Activated CD4-positive, alpha-beta T cell treated with anti-CD3 and anti-CD28 coated beads for 36 hours (primary cell): ENCODE data around the gene SAP25. TPM values are rescaled to one million over a fixed set of nuclear protein-coding genes. Genes with fewer than 3 reads are reported as not detected.
"Not testable (repeated sequence)": the region's sequence is repeated elsewhere in the genome, so short reads cannot be mapped to it uniquely, and the experiment has no call there.

Source experiments
- ATAC-seq: fragments of 200-7000 bp; cut with Tn5 transposase; one replicate; pipeline ENCODE4 v1.10.0; 2021; ENCODE audit warnings: mild to moderate bottlenecking, moderate library complexity
- CTCF ChIA-PET: fragments of 350-600 bp; sonication (Branson Sonifier 250); formaldehyde crosslinking; loops from one replicate; lab custom pipeline; 2021; ENCODE audit warnings: antibody characterized with exemption; lab: Charles Lee
- POLR2A ChIA-PET: fragments of 350-600 bp; sonication (Branson Sonifier 250); formaldehyde crosslinking; loops from one replicate; lab custom pipeline; 2021; ENCODE audit warnings: antibody characterized with exemption, inconsistent platforms; lab: Charles Lee
- DNase-seq: peaks from one replicate; pipeline ENCODE4 v3.0.0-alpha.2; 2020
- H3K27ac Mint-ChIP-seq: one replicate; pipeline ENCODE4 v1.8.0; 2021; ENCODE audit warnings: mixed read lengths
- H3K27me3 Mint-ChIP-seq: one replicate; pipeline ENCODE4 v1.8.0; 2021; ENCODE audit warnings: mixed read lengths
- H3K36me3 Mint-ChIP-seq: one replicate; pipeline ENCODE4 v1.8.0; 2021; ENCODE audit warnings: low read depth, mixed read lengths
- H3K4me1 Mint-ChIP-seq: one replicate; pipeline ENCODE4 v1.8.0; 2021; ENCODE audit warnings: mixed read lengths
- H3K4me3 Mint-ChIP-seq: one replicate; pipeline ENCODE4 v1.8.0; 2021; ENCODE audit warnings: mild to moderate bottlenecking, moderate library complexity, mixed read lengths
- H3K9me3 Mint-ChIP-seq: one replicate; pipeline ENCODE4 v1.8.0; 2021; ENCODE audit warnings: low read depth, mixed read lengths
- intact Hi-C, 2 experiments: fragments of 100-400 bp; cut with DNase I in 1 of 2; cut with micrococcal nuclease in 1 of 2; formaldehyde crosslinking; loops; one replicate each; pipeline versions ENCODE4 v1.14.2 to v1.15.1; 2022 to 2024; cut with DNase I, micrococcal nuclease
- total RNA-seq, 2 experiments: library from RNA; stranded (reverse); gene quantifications; one replicate each; pipeline ENCODE4 v1.2.3, GENCODE V29; 2021

Gene SAP25
- total RNA-seq, 2 experiments from 2014 or later: 9.9 to 13.1 TPM

- DNase-seq, H3K9me3 Mint-ChIP-seq, H3K27ac Mint-ChIP-seq, H3K27me3 Mint-ChIP-seq, POLR2A ChIA-PET, ATAC-seq, H3K4me3 Mint-ChIP-seq, intact Hi-C loops: not testable (repeated sequence)
- H3K4me1 Mint-ChIP-seq: peaks cover 21% of the 10 kb centered on the region
- peaks cover 13% of the 10 kb centered on the region for H3K36me3 Mint-ChIP-seq
- CTCF ChIA-PET: interaction anchor here (0.6 to 1.5 kb wide), 2 partner anchors 9 to 22 kb away, joined by 3 to 4 read pairs; no protein-coding TSS in a partner anchor
Observed at GRCh38 chr7:100536695-100537094, 37.0 kb downstream of the SAP25 start.

DNA sequence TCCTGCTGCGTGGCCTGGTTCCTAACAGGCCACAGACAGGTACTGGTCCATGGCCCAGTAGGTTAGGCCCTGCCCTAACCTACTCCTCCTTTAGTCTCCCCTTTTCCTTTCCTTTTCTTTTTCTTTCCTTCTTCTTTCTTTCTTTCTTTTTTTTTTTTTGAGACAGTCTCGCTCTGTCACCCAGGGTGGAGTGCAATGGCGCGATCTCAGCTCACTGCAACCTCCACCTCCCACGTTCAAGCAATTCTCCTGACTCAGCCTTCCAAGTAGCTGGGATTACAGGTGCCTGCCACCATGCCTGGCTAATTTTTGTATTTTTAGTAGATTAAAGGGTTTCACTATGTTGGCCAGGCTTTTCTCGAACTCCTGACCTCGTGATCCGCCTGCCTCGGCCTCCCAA lies 37.7 kb downstream of the SAP25 start:
- H3K9me3 Mint-ChIP-seq, DNase-seq, POLR2A ChIA-PET, ATAC-seq, intact Hi-C loops, H3K27me3 Mint-ChIP-seq, H3K36me3 Mint-ChIP-seq, H3K27ac Mint-ChIP-seq, H3K4me3 Mint-ChIP-seq: not testable (repeated sequence)
- CTCF ChIA-PET: interaction anchor here (0.6 to 1.5 kb wide), 3 partner anchors 8 to 48 kb away, joined by 3 to 4 read pairs (median 3); no protein-coding TSS in a partner anchor
- peaks cover 14% of the 10 kb centered on the region for H3K4me1 Mint-ChIP-seq

DNA sequence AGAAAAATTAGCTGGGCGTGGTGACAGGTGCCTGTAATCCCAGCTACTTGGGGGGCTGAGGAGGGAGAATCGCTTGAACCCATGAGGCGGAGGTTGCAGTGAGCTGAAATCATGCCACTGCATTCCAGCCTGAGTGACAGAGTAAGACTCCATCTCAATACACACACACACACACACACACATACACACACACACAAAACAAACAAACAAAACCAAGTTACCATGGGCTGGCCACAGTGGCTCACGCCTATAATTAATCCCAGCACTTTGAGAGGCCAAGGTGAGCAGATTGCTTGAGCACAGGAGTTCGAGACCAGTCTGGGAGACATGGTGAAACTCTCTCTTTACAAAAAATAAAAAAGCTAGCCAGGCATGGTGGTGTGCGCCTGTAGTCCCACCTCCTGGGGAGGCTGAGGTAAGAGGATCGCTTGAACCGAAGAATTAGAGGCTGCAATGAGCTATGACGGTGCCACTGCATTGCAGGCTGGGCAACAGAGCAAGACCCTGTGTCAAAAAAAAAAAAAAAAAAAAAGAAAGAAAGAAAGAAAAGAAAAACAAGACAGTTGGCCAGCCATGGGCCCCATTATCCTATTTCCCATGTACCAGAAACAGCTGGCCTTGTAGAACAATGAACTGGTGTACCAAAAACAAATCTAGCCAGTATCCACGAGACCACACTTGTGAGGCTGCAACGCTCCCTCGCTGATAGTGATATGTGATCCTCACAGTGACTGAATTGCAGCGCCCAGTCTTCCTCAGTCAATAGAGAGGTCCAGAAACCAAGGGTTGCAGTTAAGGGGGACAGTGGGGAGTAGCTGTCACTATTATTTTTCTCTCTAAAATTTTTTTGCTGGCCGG lies 41.3 kb downstream of the SAP25 start:
- peaks cover 8% of the 10 kb centered on the region for H3K4me1 Mint-ChIP-seq
- DNase-seq (no peak), ATAC-seq (no peak)
- no peak overlapping the region for H3K4me3 Mint-ChIP-seq
- no peaks in the 10 kb centered on the region for H3K9me3 Mint-ChIP-seq
- intact Hi-C loops: no loop called here
- ChIA-PET POLR2A (no interaction called here), CTCF (interaction anchor here (0.7 to 1.3 kb wide), 3 partner anchors 50 to 94 kb away, joined by 3 to 7 read pairs (median 3); no protein-coding TSS in a partner anchor)
- no peak overlapping the region for H3K27ac Mint-ChIP-seq
- H3K36me3 Mint-ChIP-seq: no peaks in the 10 kb centered on the region
- no peaks in the 10 kb centered on the region for H3K27me3 Mint-ChIP-seq

DNA sequence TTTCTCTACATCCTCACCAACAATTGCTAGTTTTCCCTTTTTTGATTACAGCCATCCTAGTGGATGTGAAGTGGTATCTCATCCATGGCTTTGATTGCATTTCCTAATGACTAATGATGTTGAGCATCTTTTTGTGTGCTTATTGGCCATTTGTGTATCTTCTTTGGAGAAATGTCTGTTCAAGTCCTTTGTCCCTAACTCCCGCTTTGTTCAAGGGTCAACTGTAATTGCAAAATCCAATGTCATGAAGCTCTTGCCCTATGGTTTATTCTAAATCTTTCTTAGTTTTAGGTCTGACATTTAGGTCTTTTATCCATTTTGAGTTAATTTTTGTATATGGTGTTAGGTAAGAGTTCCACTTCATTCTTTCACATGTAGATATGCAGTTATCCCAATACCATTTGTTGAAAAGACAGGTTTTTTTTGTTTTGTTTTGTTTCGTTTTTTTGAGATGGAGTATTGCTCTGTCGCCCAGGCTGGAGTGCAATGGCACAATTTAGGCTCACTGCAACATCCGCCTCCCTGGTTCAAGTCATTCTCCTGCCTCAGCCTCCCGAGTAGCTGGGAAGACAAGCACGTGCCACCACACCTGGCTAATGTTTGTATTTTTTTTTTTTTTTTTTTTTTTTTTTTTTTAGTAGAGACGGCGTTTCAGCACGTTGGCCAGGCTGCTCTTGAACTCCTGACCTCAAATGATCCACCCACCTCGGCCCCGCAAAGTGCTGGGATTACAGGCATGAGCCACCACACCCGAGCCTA lies 45.4 kb downstream of the SAP25 start:
- ATAC-seq, DNase-seq, H3K27ac Mint-ChIP-seq, H3K36me3 Mint-ChIP-seq, intact Hi-C loops, H3K9me3 Mint-ChIP-seq, H3K27me3 Mint-ChIP-seq, H3K4me3 Mint-ChIP-seq: not testable (repeated sequence)
- H3K4me1 Mint-ChIP-seq: peaks cover 15% of the 10 kb centered on the region
- ChIA-PET POLR2A (interaction anchor here (1.0 to 1.3 kb wide), 2 partner anchors 9 to 17 kb away, joined by 3 read pairs; no protein-coding TSS in a partner anchor), CTCF (interaction anchor here (0.6 to 1.6 kb wide), 8 partner anchors 8 to 423 kb away, joined by 3 to 6 read pairs (median 3); partner anchors contain the start of gene ZCWPW1)

GRCh38 chr7:100523192-100523591 lies 50.5 kb downstream of the SAP25 start:
- H3K9me3 Mint-ChIP-seq, POLR2A ChIA-PET: not testable (repeated sequence)

More at GRCh38 chr7:100523192-100523591, 50.5 kb downstream of the SAP25 start:
- H3K4me3 Mint-ChIP-seq, H3K36me3 Mint-ChIP-seq, DNase-seq, intact Hi-C loops, CTCF ChIA-PET, H3K27ac Mint-ChIP-seq, ATAC-seq, H3K27me3 Mint-ChIP-seq: not testable (repeated sequence)
- H3K4me1 Mint-ChIP-seq: peaks cover 15% of the 10 kb centered on the region

Other genes with a start within 250 kb of the SAP25 start
- gene PILRB, start 215.8 kb downstream of the SAP25 start, total RNA-seq: 10 to 100 TPM; 30.5 to 37.5 TPM
- under 1 TPM; 0.80 to 0.90 TPM for gene PILRA, start 200.4 kb downstream of the SAP25 start, total RNA-seq
- 1 to 10 TPM; 3.0 to 3.4 TPM for gene ZCWPW1, start 145.2 kb downstream of the SAP25 start, total RNA-seq
- gene MEPCE, start 144.1 kb downstream of the SAP25 start, total RNA-seq: 10 to 100 TPM; 44.4 to 45.9 TPM
- gene PPP1R35, start 137.4 kb downstream of the SAP25 start, total RNA-seq: 10 to 100 TPM; 48.7 to 60.3 TPM
- 1 to 10 TPM; 3.5 to 4.2 TPM for gene SPACDR, start 109.6 kb downstream of the SAP25 start, total RNA-seq
- gene TSC22D4, start 94.7 kb downstream of the SAP25 start, total RNA-seq: 10 to 100 TPM; 78.5 to 85.7 TPM
- under 1 TPM; 0.21 to 0.56 TPM for gene NYAP1, start 90.0 kb downstream of the SAP25 start, total RNA-seq
- gene AGFG2, start 34.7 kb downstream of the SAP25 start, total RNA-seq: 10 to 100 TPM; 49.3 to 49.4 TPM
- 10 to 100 TPM; 70.3 to 71.7 TPM for gene LRCH4, start 12.2 kb upstream of the SAP25 start, total RNA-seq
- gene FBXO24, start 12.4 kb upstream of the SAP25 start, total RNA-seq: 1 to 10 TPM; 1.4 to 2.1 TPM
- 1 to 10 TPM; 7.6 to 8.9 TPM for gene PCOLCE, start 28.5 kb upstream of the SAP25 start, total RNA-seq
- gene MOSPD3, start 38.6 kb upstream of the SAP25 start, total RNA-seq: 10 to 100 TPM; 14.4 to 19.9 TPM
- gene TFR2, start 67.7 kb upstream of the SAP25 start, total RNA-seq: 10 to 100 TPM; 10.1 to 12.4 TPM
- gene ACTL6B, start 82.5 kb upstream of the SAP25 start, total RNA-seq: not detected
- gene GNB2, start 99.8 kb upstream of the SAP25 start, total RNA-seq: 100 to 1,000 TPM; 172 to 200 TPM
- 10 to 100 TPM; 40.3 to 40.9 TPM for gene GIGYF1, start 120.3 kb upstream of the SAP25 start, total RNA-seq
- 10 to 100 TPM; 46.1 to 59.4 TPM for gene POP7, start 132.2 kb upstream of the SAP25 start, total RNA-seq
- not detected for gene EPO, start 146.6 kb upstream of the SAP25 start, total RNA-seq
- gene ZAN, start 159.7 kb upstream of the SAP25 start, total RNA-seq: not detected